ENCODE measurements around the gene ZFYVE27. TPM values are rescaled to one million over a fixed set of nuclear protein-coding genes. Genes with fewer than 3 reads are reported as not detected.
"Not testable (repeated sequence)": the region's sequence is repeated elsewhere in the genome, so short reads cannot be mapped to it uniquely, and the experiment has no call there.

ZFYVE27 gene
- polyA plus RNA-seq, 1 donor from 2014 or later: 135 TPM

DNA sequence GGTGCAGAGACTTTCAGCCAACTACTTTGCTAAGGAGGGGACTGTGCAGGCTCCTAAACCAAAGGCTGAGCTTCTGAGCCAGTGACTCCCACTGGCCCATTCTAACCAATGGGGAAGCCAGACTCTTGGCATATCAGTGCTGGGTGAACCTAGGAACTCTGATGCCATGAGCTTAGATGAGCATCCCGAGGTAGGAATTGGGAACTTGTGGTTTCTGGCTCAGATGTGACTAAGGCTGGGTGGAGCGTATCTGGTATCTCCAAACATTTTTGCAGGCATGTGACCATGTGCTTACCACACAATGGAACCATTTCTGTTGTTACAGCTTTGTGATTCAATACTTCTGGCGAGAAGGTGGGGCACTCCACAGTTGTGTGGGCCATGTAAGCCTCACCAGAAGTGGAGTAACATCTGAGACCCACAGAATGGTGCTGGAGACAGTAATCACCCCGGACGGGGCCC lies 47.3 kb upstream of the ZFYVE27 start:
- Histone ChIP-seq H3K9me3 (ENCODE audit: low read length) (no peaks in the 10 kb centered on the region), H3F3A (ENCODE audit: insufficient read depth, low read length, poor library complexity, severe bottlenecking) (peaks cover 6% of the 10 kb centered on the region), H3K4me3 (ENCODE audit: low read length) (no peak overlapping the region), H3K36me3 (ENCODE audit: insufficient read depth, low read length) (no peaks in the 10 kb centered on the region), H4K20me1 (ENCODE audit: insufficient read depth) (no peaks in the 10 kb centered on the region), H3K4me2 (ENCODE audit: low read length) (no peak overlapping the region), H3K9ac (ENCODE audit: low read length) (no peak overlapping the region), H3K27me3 (ENCODE audit: insufficient read depth, low read depth, low read length) (no peaks in the 10 kb centered on the region), H3K79me2 (replicated peaks; ENCODE audit: insufficient read depth, low read length) (no peaks in the 10 kb centered on the region), H2AFZ (ENCODE audit: low read depth, low read length) (no peak overlapping the region), H3K9me2 (ENCODE audit: insufficient read depth, low read length) (no peaks in the 10 kb centered on the region), H3K27ac (ENCODE audit: low read length) (no peak overlapping the region)
- no peak for TF ChIP-seq SMC3 (conservative IDR thresholded peaks at IDR 0.05; ENCODE audit: poor library complexity)
- no peak for TF ChIP-seq RAD21 (conservative IDR thresholded peaks at IDR 0.05)
- TF ChIP-seq EZH2 (IDR thresholded peaks at IDR 0.05; ENCODE audit: borderline replicate concordance, insufficient read depth, low read length, poor library complexity, severe bottlenecking): no peak
- TF ChIP-seq TAF1 (IDR thresholded peaks at IDR 0.05; ENCODE audit: low read depth): no peak
- TF ChIP-seq, protein P1, sequence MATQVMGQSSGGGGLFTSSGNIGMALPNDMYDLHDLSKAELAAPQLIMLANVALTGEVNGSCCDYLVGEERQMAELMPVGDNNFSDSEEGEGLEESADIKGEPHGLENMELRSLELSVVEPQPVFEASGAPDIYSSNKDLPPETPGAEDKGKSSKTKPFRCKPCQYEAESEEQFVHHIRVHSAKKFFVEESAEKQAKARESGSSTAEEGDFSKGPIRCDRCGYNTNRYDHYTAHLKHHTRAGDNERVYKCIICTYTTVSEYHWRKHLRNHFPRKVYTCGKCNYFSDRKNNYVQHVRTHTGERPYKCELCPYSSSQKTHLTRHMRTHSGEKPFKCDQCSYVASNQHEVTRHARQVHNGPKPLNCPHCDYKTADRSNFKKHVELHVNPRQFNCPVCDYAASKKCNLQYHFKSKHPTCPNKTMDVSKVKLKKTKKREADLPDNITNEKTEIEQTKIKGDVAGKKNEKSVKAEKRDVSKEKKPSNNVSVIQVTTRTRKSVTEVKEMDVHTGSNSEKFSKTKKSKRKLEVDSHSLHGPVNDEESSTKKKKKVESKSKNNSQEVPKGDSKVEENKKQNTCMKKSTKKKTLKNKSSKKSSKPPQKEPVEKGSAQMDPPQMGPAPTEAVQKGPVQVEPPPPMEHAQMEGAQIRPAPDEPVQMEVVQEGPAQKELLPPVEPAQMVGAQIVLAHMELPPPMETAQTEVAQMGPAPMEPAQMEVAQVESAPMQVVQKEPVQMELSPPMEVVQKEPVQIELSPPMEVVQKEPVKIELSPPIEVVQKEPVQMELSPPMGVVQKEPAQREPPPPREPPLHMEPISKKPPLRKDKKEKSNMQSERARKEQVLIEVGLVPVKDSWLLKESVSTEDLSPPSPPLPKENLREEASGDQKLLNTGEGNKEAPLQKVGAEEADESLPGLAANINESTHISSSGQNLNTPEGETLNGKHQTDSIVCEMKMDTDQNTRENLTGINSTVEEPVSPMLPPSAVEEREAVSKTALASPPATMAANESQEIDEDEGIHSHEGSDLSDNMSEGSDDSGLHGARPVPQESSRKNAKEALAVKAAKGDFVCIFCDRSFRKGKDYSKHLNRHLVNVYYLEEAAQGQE (IDR thresholded peaks at IDR 0.05; ENCODE audit: borderline replicate concordance): no peak
- TF ChIP-seq CTCF (IDR thresholded peaks at IDR 0.05; ENCODE audit: poor library complexity, severe bottlenecking): no peak
- TF ChIP-seq EP300 (conservative IDR thresholded peaks at IDR 0.05; ENCODE audit: poor library complexity, severe bottlenecking): no peak
- no peak for TF ChIP-seq POLR2AphosphoS5 (IDR thresholded peaks at IDR 0.05)
- TF ChIP-seq MXI1 (conservative IDR thresholded peaks at IDR 0.05; ENCODE audit: poor library complexity, severe bottlenecking): no peak

- Histone ChIP-seq H3K9ac (ENCODE audit: low read length) (no peak overlapping the region), H3K27ac (ENCODE audit: low read length) (no peak overlapping the region), H3K4me2 (ENCODE audit: low read length) (no peak overlapping the region), H4K20me1 (ENCODE audit: insufficient read depth) (no peaks in the 10 kb centered on the region), H3K4me3 (ENCODE audit: low read length) (no peak overlapping the region), H3K36me3 (ENCODE audit: insufficient read depth, low read length) (no peaks in the 10 kb centered on the region), H3K79me2 (replicated peaks; ENCODE audit: insufficient read depth, low read length) (no peaks in the 10 kb centered on the region), H3K27me3 (ENCODE audit: insufficient read depth, low read depth, low read length) (no peaks in the 10 kb centered on the region), H3K9me2 (ENCODE audit: insufficient read depth, low read length) (no peaks in the 10 kb centered on the region), H3K9me3 (ENCODE audit: low read length) (no peaks in the 10 kb centered on the region), H3F3A (ENCODE audit: insufficient read depth, low read length, poor library complexity, severe bottlenecking) (peaks cover 6% of the 10 kb centered on the region), H2AFZ (ENCODE audit: low read depth, low read length) (no peak overlapping the region)
- TF ChIP-seq TAF1 (IDR thresholded peaks at IDR 0.05; ENCODE audit: low read depth): no peak
- no peak for TF ChIP-seq RAD21 (conservative IDR thresholded peaks at IDR 0.05)
These were observed 46.8 kb upstream of the ZFYVE27 start for GRCh38 chr10:97690133-97690532.

GRCh38 chr10:97698072-97698655 lies 38.8 kb upstream of the ZFYVE27 start:
- not testable (repeated sequence) for H3F3A ChIP-seq (ENCODE audit: insufficient read depth, low read length, poor library complexity, severe bottlenecking); H2AFZ ChIP-seq (ENCODE audit: low read depth, low read length); H3K79me2 ChIP-seq (replicated peaks; ENCODE audit: insufficient read depth, low read length); H3K4me3 ChIP-seq (ENCODE audit: low read length); H3K27ac ChIP-seq (ENCODE audit: low read length); H3K36me3 ChIP-seq (ENCODE audit: insufficient read depth, low read length); H4K20me1 ChIP-seq (ENCODE audit: insufficient read depth); H3K27me3 ChIP-seq (ENCODE audit: insufficient read depth, low read depth, low read length); H3K9me3 ChIP-seq (ENCODE audit: low read length); H3K9ac ChIP-seq (ENCODE audit: low read length); H3K4me2 ChIP-seq (ENCODE audit: low read length); H3K9me2 ChIP-seq (ENCODE audit: insufficient read depth, low read length)

Data from neural cell (in vitro differentiated cells).